CD4-positive, alpha-beta T cell treated with Interleukin-15 for 1 hour (primary cell): ENCODE measurements around the gene AP3S2.
"Not testable (repeated sequence)": the region's sequence is repeated elsewhere in the genome, so short reads cannot be mapped to it uniquely, and the experiment has no call there.

Experiments used
- DNase-seq: peaks from one replicate; pipeline ENCODE4 v3.0.0-alpha.2; 2020

Gene AP3S2

GRCh38 chr15:89893696-89894447 lies at the start of gene AP3S2:
TSS of gene AP3S2 (minus strand) at chr15:89893994. CDS start at chr15:89893949, 45 bp downstream.
- peak; percentile 86 for DNase-seq

DNA sequence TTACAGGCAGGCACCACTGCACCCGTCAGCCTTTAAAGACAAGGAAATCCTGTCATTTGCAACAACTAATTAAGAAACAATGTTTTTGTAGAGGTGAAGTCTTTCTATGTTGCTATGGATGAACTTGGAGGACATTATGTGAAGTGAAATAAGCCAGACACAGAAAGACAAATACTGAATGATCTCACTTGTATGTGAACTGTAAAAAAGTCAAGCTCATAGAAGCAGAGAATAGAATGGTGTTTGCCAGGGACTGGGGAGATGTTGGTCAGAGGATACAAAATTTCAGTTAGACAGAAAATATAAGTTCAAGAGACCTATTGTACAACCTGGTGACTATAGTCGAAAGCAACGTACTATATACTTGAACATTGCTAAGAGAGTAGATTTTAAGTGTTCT lies 46.1 kb upstream of the AP3S2 start:
- DNase-seq: no peak

GRCh38 chr15:89939377-89939776 lies 45.6 kb upstream of the AP3S2 start:
- not testable (repeated sequence) for DNase-seq

DNA sequence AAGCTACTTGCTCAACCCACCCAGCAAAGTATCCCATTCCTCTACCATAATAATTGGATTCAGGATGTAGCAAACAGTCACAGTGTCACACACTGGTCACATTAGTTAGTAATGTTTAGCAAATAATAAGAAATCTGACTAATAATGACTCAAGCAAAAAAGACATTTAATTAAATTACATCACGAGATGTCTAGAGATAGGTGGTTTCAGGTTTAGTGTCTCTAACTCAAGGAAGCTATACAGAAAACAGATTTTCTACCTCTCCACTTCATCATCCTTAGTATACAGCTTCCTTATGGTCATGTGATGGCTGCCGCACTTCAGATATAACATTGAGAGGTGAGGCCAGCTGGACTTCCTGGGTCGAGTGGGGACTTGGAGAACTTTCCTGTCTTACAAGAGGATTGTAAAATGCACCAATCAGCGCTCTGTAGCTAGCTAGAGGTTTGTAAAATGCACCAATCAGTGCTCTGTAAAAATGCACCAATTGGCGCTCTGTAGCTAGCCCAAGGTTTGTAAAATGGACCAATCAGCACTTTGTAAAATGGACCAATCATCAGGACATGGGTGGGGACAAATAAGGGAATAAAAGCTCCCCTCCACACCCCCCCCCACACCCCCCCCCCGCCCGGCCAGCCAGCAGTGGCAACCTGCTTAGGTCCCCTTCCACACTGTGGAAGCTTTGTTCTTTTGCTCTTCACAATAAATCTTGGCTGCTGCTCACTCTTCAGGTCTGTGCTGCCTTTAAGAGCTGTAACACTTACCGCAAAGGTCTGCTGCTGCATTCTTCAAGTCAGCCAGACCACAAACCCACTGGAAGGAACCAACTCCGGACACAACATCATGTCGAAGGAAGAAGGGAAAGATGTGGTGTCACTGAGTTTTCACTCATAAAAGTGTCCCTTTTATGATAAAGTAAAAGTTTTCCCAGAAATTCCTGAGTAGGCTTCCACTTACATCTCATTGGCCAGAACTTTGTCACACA lies 43.9 kb upstream of the AP3S2 start:
- DNase-seq: no peak

DNA sequence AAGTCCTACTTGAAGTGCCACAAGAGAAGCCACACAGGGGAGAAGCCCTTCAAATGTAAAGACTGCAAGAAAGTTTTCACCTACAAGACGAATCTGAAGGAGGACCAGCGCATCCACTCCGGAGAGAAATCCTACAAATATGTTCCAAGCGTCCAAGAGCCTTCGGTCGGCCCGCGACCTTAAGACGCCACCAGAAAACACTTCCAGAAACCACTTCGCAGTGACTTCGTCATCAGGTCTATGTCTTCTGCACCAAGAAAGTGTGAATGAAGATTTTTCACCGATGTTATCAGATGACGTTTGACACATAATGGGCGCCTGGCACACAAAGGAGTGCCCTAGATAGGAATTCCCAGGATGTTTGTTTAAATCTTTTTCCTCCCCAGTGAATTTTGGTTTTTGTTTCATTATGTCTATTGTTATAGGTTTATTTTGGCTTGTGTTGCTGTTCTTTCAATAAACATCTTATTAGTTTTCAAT lies 43.0 kb upstream of the AP3S2 start:
- DNase-seq: no peak

DNA sequence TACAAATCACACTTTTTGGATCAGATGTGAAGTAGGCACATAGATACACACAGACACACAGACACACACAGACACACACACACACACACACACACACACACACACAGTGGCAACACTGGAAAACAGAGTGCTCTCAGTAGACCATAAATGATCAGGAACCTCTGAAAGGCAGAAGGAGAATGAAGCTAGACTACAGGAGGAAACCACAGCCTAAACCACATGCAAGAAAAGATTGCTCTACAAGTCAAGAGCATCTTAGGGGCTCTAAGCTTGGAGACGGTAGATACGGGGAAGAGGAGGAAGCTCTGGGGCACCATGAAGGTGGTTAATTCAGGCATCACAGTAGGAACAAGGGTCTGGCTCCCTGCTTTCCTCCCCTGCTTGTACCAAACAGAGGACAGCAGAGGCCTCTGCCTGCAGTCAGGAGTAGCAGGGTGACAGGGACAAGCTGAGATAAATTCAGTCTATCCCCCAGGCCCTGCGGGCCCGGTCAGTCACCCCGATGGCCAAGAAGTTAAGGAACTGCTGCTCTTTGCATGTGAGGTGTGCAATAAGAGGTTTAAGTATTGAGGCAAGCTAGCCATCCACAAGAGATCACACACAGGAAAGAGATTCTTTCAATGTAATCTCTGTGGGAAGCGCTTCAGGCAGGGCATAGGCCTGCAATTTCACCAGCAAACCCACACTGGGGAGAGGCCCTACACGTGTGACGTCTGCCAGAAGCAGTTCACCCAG lies 42.4 kb upstream of the AP3S2 start:
- DNase-seq: no peak

- no peak for DNase-seq
These were observed 39.1 kb upstream of the AP3S2 start for GRCh38 chr15:89932880-89933279.

DNA sequence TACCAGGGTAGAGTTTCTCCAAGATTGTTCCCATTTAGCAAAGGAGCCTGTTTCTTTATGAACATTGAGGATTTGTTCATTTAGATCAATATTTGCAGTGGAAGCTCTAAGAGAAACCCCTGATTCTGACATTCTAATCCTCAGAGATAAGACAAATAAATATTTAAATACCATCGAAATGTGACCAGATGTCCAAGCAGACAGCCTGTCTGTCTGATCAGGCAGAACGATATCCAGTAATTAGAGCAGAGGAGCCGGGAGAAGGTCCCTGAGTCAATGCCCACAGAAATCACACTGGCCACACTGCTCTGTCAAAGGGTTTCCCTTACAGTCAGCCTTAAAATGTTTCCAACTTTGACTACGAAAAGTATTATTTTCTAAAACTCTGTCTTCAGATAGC lies 34.6 kb upstream of the AP3S2 start:
- no peak for DNase-seq

DNA sequence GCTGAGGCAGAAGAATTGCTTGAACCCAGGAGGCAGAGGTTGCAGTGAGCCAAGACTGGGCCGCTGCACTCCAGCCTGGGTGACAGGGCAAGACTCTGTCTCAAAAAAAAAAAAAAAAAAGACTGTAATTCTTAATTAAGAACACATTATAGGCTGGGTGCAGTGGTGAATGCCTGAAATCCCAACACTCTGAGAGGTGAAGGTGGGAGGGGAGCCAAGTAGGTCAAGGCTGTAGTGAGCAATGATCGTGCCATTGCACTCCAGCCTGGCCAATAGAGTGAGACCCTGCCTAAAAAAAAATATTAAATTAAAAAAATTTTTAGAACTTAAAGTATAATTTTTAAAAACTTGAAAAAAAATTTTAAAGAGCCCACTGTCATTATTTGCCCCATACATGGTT lies 32.4 kb upstream of the AP3S2 start:
- DNase-seq: no peak

DNA sequence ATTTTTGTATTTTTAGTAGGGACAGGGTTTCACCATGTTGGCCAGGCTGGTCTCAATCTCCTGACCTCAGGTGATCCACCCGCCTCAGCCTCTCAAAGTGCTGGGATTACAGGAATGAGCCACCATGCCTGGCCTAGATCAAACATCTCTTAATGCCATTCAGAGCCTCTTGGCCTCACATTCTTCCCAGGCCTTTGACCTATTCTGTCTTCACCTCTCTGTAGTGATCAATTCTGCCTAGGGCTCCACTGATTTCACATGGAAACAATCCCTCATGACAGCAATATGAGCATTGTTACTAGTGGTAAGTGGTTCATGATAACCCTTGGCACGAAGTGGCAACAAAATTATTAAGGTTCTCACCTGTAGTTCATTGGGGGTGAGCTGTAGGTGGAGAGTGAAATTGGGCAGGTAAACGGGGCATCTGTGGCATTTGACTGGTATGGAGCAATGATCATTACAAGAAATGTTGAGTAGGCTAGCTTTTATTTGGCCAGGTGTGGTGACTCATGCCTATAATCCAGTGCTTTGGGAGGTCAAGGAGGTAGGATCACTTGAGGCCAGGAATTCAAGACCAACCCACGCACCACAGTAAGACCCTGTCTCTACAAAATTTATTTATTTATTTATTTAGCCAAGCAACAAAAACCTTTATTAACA lies 23.8 kb upstream of the AP3S2 start:
- DNase-seq: no peak

DNA sequence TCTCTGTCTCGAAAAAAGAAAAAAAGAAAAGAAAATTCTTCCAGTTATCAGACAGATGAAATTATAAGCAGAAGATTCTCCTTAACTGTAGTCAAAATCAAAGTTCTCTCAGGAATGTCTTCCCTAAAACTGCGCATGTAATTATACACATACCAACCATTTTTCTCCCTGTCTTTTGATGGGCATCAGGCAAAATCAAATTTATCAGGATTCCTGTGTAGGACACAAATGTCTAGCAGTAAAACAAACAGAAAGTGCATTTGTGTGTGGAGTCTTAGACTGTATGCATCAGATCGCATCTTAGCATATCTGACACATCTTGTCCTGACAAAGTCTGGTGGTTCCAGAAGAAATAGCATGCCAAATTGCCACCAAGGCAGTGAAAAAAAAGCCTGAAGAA lies 22.9 kb upstream of the AP3S2 start:
- DNase-seq: no peak

GRCh38 chr15:89912674-89913396 lies 19.0 kb upstream of the AP3S2 start, which contains the start of gene ARPIN:
TSS of gene ARPIN (minus strand) at chr15:89912952. CDS start at chr15:89912835, 117 bp downstream.
- DNase-seq: no peak

DNA sequence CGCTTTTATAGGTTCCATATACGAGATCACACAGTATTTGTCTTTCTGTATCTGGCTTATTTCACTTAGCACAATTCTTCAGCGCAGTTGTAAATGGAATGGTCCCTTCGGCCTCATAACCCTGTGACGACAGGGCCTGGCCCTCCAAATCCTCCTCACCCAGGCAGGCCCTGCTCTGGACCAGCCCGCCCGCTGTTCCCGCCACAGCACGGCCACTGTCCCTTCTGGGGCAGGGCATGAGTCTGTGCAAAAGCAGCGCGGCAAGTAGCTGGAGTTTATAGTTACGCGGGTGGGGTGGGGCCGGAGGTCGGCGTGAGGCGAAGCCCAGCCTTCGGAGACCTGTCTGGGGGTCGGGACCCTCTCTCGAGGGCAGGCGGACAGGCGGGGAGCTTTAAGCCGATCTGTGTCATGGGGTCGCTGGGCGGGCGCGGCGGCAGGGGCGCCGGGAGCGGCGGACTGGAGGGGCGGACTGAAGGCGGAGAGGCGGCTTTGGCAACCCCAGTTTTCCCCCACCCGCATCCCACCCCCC lies 18.4 kb upstream of the AP3S2 start:
- DNase-seq: no peak

DNA sequence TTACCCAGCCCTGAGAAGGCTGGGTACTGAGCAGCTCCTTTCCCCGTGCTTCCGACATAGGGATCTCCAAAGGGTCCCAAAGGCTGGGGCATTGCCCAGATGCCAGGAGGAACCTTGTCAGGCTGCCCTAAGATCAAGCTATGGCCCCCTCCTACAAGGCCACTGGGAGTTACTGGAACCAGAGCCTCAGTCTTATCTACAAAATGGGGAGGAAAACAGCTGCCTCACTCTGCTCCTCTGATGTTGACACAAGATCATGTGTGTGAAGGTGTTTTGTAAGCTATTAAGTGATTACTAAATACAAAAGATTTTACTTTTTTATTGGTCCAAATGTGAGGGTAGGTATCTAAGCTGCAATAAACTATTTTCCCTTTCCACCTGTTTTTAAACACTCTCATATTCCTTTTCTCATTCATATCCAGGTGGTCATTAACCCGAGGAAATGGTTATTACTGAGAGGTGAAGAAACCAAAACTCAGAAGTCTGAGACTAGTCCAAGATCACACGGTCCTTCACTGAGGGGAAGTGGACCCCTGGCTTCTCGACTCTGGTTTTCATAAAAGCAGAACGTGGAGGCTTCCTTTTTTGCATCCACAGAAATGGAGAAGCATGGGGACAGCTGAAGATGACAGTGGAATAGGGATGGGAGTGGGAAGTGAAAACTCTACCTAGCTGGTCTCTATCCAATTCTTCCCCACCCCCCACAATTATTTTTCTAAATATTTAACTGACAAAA lies 17.3 kb upstream of the AP3S2 start:
- DNase-seq: no peak

- no peak for DNase-seq
These were observed 15.8 kb upstream of the AP3S2 start for GRCh38 chr15:89909611-89910010.

DNA sequence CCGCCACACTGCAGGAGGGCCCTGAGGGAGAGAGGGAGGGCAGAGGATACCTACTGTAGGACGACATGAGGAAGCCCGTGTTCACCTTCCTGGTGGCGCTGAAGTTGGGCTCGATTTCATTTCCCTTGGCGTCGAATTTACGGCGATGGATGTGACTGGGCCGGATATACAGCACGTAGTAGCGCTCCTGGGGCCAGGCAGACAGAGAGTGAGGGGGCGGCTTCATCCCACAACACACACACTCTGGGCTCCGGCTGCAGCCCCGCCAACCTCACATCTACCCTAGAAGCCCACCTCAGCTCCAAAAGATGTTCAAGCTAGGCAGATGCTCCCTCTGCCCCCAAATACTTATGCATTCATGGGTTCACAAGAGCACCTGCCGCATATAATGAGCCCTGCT lies 14.4 kb upstream of the AP3S2 start:
- no peak for DNase-seq

- DNase-seq: no peak
These were observed 13.5 kb upstream of the AP3S2 start for GRCh38 chr15:89907289-89907688.

- DNase-seq: no peak
These were observed 12.1 kb upstream of the AP3S2 start for GRCh38 chr15:89905846-89906378.

DNA sequence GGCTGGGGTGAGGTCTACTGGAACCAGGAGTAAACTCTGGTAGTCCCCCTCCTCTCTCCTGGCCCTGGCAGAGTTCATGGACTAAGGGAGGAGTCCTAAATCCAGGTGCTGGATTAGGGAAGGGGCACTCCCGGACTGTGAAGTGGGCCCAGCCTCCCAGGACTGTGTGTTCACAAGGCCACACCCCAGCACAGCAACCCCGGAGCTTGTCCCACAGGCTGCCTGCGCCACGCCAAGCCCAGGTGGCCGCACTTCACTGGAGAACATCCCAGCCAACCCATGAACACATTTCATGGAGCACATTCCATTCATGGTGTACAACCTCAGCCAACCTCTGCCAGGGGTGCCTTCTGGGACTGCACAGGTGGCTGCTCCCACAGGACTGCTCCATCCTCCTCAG lies 10.7 kb upstream of the AP3S2 start:
- DNase-seq: no peak

- DNase-seq: no peak
These were observed 10.0 kb upstream of the AP3S2 start for GRCh38 chr15:89903858-89904130.
